NT2/D1 (cell line): ENCODE results near the gene RANBP10.

Source experiments
- SUZ12 ChIP-seq: IDR thresholded peaks from 2 replicates; pipeline ENCODE4 v1.6.1; 2011; ENCODE audit not compliant: insufficient read length, insufficient read depth; ENCODE audit errors: extremely low read depth
- ZNF274 ChIP-seq: IDR thresholded peaks from 2 replicates; pipeline ENCODE4 v1.6.1; 2011; ENCODE audit warnings: mild to moderate bottlenecking, low read depth, low read length

- no peak for TF ChIP-seq SUZ12
- TF ChIP-seq ZNF274, result no peak
These were observed 41.8 kb upstream of the RANBP10 start for GRCh38 chr16:67848118-67848517.
